RWPE2 (cell line): ENCODE data around the gene BMPR2.

Experiments used
- ATAC-seq: fragments of 200-7000 bp; cut with Tn5 transposase; 3 replicates; pipeline ENCODE4 v1.9.1; 2021; ENCODE audit warnings: low read depth
- DNase-seq: peaks from one replicate; pipeline ENCODE4 v3.0.0-alpha.2; 2020; ENCODE audit warnings: low spot score
- H3K27ac ChIP-seq: fragments of 450-650 bp; 2 replicates; pipeline ENCODE4 v1.5.1; 2017; ENCODE audit warnings: mild to moderate bottlenecking; ENCODE audit not compliant: poor library complexity, severe bottlenecking
- H3K27me3 ChIP-seq: fragments of 250-450 bp; sonication (Bioruptor Pico); 2 replicates; pipeline ENCODE4 v1.5.1; 2021; ENCODE audit warnings: mild to moderate bottlenecking, moderate library complexity; ENCODE audit not compliant: insufficient read depth, poor library complexity, severe bottlenecking
- H3K36me3 ChIP-seq: fragments of 250-450 bp; sonication (Bioruptor Pico); 2 replicates; pipeline ENCODE4 v1.5.1; 2020; ENCODE audit warnings: low read depth, mild to moderate bottlenecking, moderate library complexity
- H3K4me1 ChIP-seq: fragments of 250-450 bp; sonication (Bioruptor Pico); 2 replicates; pipeline ENCODE4 v1.5.1; 2021; ENCODE audit warnings: mild to moderate bottlenecking, moderate library complexity; ENCODE audit not compliant: insufficient read depth, poor library complexity, severe bottlenecking
- H3K4me3 ChIP-seq: fragments of 250-450 bp; sonication (Bioruptor Pico); 2 replicates; pipeline ENCODE4 v1.5.1; 2021; ENCODE audit warnings: mild to moderate bottlenecking, moderate library complexity; ENCODE audit not compliant: severe bottlenecking
- H3K9me3 ChIP-seq: fragments of 250-450 bp; sonication (Bioruptor Pico); 2 replicates; pipeline ENCODE4 v1.5.1; 2021; ENCODE audit warnings: mild to moderate bottlenecking, moderate library complexity; ENCODE audit not compliant: severe bottlenecking
- CTCF ChIP-seq: fragments of 450-650 bp; IDR thresholded peaks from one replicate; pipeline ENCODE4 v1.5.1; 2017; ENCODE audit warnings: mild to moderate bottlenecking, moderate library complexity; ENCODE audit not compliant: poor library complexity, severe bottlenecking

Gene BMPR2

GRCh38 chr2:202442882-202443281 is 66.8 kb downstream of the BMPR2 start:
- H3K36me3 ChIP-seq = no peaks in the 10 kb centered on the region
- no peaks in the 10 kb centered on the region for H3K9me3 ChIP-seq
- H3K27ac ChIP-seq = no peak overlapping the region
- H3K4me3 ChIP-seq = no peak overlapping the region
- no peak for TF ChIP-seq CTCF
- DNase-seq (no peak), ATAC-seq (no peak; the same call in 2 of the 3 replicates)
- H3K27me3 ChIP-seq = no peaks in the 10 kb centered on the region
- H3K4me1 ChIP-seq = peaks cover 3% of the 10 kb centered on the region

- TF ChIP-seq CTCF = no peak
- H3K27ac ChIP-seq = no peak overlapping the region
- H3K27me3 ChIP-seq = no peaks in the 10 kb centered on the region
Observed at GRCh38 chr2:202444000-202444399, 67.9 kb downstream of the BMPR2 start.

GRCh38 chr2:202449344-202449743 is 73.2 kb downstream of the BMPR2 start:
- Histone ChIP-seq H3K27me3 (no peaks in the 10 kb centered on the region), H3K4me1 (no peaks in the 10 kb centered on the region), H3K36me3 (no peaks in the 10 kb centered on the region), H3K4me3 (no peak overlapping the region), H3K27ac (no peak overlapping the region), H3K9me3 (no peaks in the 10 kb centered on the region)
- no peak for TF ChIP-seq CTCF
- ATAC-seq (no peak), DNase-seq (no peak)

More at GRCh38 chr2:202444000-202444399, 67.9 kb downstream of the BMPR2 start:
- H3K4me3 ChIP-seq = no peak overlapping the region
- no peaks in the 10 kb centered on the region for H3K4me1 ChIP-seq
- no peaks in the 10 kb centered on the region for H3K36me3 ChIP-seq
- ATAC-seq = no peak
- H3K9me3 ChIP-seq = no peaks in the 10 kb centered on the region
- DNase-seq = no peak

- TF ChIP-seq CTCF = no peak
- Histone ChIP-seq H3K4me3 (no peak overlapping the region), H3K36me3 (no peaks in the 10 kb centered on the region), H3K27ac (no peak overlapping the region), H3K4me1 (no peaks in the 10 kb centered on the region), H3K9me3 (no peaks in the 10 kb centered on the region), H3K27me3 (no peaks in the 10 kb centered on the region)
- ATAC-seq (no peak), DNase-seq (no peak)
Observed at GRCh38 chr2:202450785-202451184, 74.7 kb downstream of the BMPR2 start.

- H3K4me1 ChIP-seq = no peaks in the 10 kb centered on the region
- no peak for TF ChIP-seq CTCF
- no peak overlapping the region for H3K4me3 ChIP-seq
- no peaks in the 10 kb centered on the region for H3K27me3 ChIP-seq
- no peak overlapping the region for H3K27ac ChIP-seq
- H3K9me3 ChIP-seq = no peaks in the 10 kb centered on the region
- ATAC-seq (no peak), DNase-seq (no peak)
- no peaks in the 10 kb centered on the region for H3K36me3 ChIP-seq
Observed at GRCh38 chr2:202452744-202453143, 76.6 kb downstream of the BMPR2 start.
